GM21619 (cell line): ENCODE measurements around the gene SLC7A8.

ENCODE experiments used
- ATAC-seq: cut with Tn5 transposase; IDR thresholded peaks from one replicate; pipeline ENCODE4 v1.9.1; 2021; ENCODE audit not compliant: unreplicated experiment

The SLC7A8 gene

GRCh38 chr14:23136566-23137133 is 46.8 kb downstream of the SLC7A8 start:
- no peak for ATAC-seq

- no peak for ATAC-seq
Measured at GRCh38 chr14:23132970-23133369, 50.5 kb downstream of the SLC7A8 start.

GRCh38 chr14:23131482-23131881 is 52.0 kb downstream of the SLC7A8 start:
- no peak for ATAC-seq

DNA sequence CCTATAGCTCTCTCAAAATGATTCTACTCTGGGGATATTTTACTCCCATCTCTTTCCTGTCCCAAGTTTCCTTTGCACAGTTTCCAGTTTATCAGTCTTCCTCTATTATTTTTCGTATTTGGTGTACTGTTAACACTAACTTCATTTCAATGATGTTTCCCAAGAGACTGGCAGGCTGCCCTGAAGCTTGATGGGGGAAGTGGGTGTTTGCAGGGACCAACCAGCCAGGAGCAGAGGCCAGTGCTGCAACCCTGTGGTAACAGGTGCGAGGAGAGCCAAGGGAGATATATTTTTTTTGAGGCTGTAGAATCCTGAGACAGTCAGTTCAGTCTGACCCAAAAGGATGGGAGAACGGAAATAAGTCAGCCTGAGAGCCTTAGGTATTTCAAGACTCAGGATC is 52.6 kb downstream of the SLC7A8 start:
- no peak for ATAC-seq

DNA sequence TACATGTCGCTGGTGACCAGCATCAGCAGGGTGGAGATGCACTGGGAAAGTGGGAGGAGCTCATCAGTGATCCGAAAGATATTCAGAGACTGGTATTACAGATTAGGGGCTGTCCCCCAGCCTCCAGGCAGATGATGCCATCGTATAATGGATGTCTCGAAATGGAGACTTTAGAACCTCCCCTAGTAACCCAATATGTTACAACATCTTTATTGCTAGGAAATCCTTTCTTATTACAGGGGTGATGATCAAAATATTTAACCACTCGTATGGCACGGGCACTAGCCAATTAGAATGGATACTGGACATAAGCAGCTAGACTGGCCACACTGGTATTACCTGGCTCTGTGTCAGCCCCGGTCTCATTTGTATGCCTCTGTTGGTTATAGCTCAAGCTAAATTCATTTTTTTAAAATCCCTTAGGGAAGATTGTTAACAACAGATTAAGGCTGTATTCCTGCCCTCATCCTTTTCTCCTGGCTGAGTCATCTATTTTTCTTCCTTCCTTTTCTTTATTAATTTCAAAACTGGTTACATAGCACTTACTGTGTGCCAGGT is 53.6 kb downstream of the SLC7A8 start:
- ATAC-seq: no peak

- no peak for ATAC-seq
Measured at GRCh38 chr14:23128969-23129758, 54.3 kb downstream of the SLC7A8 start.

DNA sequence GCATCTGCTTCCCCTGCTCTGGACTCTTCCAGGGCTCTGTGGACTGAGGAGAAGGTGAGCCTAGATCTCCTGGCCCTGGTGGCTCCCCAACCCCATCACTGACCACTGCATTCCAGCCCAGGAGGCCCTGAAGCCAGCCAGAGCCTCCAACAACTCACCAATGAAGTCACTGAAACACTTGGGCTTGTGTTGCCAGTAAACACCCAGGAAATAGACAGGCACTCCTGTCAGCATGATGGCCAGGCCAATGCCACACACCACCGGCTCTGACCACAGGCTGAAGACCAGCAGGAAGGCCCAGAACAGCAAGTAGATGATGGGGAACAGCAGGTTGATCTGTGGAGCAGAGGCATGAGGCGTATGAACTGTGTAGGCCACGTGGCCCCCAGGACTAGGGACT is 55.6 kb downstream of the SLC7A8 start:
- no peak for ATAC-seq

GRCh38 chr14:23126548-23127278 is 56.7 kb downstream of the SLC7A8 start:
- ATAC-seq: no peak

DNA sequence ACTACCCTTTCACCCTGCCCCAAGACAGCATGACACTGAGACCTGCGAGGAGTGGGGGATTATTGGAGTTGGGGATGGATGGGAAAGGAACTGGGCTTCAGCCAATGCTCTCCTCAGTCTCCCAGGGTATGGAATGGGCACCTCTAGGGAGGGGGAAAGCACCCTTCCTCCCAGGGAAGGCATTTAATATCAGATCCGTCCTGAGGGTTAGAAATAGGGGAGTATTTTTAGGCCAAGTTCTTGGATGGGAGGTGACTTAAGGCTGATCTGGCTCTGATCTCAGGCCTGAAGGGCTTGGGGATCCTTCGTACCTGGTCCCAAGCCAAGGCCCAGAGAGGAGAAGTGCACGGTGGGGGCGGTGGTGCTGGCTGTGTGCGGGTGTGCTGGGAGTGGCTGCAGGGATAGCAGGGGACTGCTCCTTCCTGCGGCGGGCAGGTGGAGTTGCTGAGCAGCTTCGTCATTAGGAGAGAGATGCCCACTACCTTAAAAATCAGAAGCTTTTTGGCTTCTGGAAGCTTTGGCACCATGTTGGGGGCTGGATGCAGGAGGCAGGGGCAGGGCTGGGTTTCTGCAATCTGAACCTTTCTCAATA is 57.4 kb downstream of the SLC7A8 start:
- ATAC-seq: no peak

DNA sequence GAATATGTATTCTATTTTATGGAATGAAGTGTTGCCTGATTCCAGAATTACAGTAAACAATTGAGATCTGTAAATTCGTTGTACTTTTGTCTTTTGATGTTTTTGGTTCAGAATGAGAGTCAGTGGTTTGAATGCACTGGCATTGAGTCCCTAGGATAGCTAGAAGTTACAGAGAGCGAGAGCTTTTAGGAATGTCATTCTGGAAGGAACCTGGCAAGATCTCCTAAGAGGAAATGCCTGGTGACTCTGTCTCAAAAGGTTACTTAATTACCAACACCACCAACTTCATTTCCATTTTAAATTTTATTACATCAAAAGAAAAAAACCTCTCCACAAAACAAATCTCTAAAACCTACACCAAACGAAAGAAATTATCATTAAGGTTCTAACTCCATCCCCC is 58.4 kb downstream of the SLC7A8 start:
- ATAC-seq: no peak

DNA sequence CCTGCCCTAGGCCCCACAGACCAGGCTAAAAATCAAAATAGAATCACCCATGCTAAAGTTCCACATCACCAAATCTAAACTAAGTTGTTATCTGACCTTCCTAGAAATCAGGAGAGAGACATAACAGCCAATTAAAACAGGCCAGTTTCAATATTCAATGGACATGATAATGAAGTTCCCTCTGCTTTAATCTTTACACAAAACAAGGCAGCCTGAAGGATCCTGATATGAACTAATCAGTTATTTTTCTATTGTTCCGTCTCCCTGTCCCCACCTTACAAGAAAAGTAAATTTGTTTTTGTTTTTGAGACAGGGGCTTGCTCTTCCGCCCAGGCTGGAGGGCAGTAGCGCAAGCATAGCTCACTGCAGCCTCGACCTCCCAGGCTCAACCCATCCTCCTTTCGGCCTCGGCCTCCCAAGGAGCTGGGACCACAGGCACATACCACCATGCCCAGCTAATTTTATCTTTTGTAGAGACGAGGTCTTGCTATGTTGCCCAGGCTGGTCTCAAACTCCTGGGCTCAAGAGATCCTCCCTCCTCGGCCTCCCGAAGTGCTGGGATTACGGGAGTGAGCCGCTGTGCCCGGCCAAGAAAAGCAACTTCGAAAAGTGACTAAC is 59.0 kb downstream of the SLC7A8 start:
- no peak for ATAC-seq

GRCh38 chr14:23123419-23123818 is 60.0 kb downstream of the SLC7A8 start:
- no peak for ATAC-seq

DNA sequence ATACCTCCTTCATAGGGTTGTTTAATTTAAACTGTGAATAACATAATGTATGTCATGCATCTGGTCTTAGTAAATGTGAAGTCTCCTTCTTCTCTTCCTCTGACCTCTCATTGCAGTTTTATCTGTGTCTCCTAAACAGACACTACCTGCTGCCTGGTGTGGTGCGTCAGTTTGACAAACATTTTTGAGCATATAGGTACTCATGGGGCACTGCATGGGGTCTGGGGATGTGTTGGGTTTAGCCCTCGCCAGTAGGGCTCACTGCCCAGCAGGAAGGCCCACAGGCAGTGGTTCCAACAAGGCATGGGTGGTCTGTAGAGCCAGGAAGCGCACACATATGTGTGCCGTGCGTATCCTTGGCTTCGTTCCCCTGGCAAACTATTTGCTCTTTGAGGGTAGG is 61.4 kb downstream of the SLC7A8 start:
- ATAC-seq: no peak

- peak; percentile 64 for ATAC-seq
Measured at GRCh38 chr14:23121361-23121771, 62.1 kb downstream of the SLC7A8 start.

DNA sequence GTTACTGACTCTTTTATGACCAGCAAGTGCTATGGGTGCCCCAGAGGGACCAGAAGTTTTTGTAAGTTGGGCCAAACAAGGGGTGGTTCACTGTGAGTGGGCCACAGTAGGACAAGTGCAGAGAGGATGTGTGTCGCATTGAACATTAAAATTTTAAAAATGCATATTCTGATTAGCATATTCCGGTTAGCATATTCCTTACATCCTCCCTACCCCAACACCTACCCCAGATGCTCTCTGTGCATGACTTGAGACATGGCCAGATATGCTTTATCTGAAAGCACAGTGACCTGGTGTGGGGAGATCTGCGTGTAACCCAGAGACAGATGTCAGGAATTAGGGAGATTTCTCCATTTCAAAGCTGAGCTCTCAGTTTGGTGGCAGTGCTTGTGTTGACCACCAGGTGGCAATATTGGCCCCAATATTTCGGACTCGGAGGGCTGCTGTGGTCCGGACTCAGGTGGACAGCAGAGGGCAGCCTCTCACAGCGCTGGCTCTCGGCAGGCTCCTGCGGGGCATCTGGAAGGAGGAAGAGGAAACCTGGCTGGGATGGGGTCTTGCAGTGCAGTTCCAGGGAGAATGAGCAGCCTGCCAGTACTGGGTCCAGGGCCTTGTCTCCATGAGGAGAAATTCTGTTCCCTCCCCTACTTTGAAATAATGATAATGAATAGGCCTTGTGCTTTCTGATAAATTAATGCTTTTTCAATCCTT is 62.8 kb downstream of the SLC7A8 start:
- peak; percentile 65 for ATAC-seq

- no peak for ATAC-seq
Measured at GRCh38 chr14:23119363-23120327, 63.8 kb downstream of the SLC7A8 start.

GRCh38 chr14:23118506-23119362 is 64.7 kb downstream of the SLC7A8 start, which contains the start of gene CEBPE:
TSS of gene CEBPE (minus strand) at chr14:23119255. CDS start at chr14:23119091, 164 bp downstream.
- no peak for ATAC-seq

GRCh38 chr14:23117371-23118020 is 66.0 kb downstream of the SLC7A8 start:
- no peak for ATAC-seq
